Osteoblast (primary cell): ENCODE measurements around the gene PIWIL4. TPM values are rescaled to one million over a fixed set of nuclear protein-coding genes. Genes with fewer than 3 reads are reported as not detected.

ENCODE experiments used
- DNase-seq: peaks from one replicate; pipeline ENCODE4 v3.0.0; 2011; ENCODE audit warnings: low spot score, mixed read lengths; ENCODE audit not compliant: insufficient read length; ENCODE audit errors: missing footprints
- H2AFZ ChIP-seq: 2 replicates; pipeline ENCODE4 v1.6.0; 2011; ENCODE audit warnings: mild to moderate bottlenecking, low read length
- H3K27ac ChIP-seq: 2 replicates; pipeline ENCODE4 v1.5.1; 2011; ENCODE audit warnings: mild to moderate bottlenecking, low read depth, low read length, moderate library complexity
- H3K27me3 ChIP-seq: 2 replicates; pipeline ENCODE4 v1.6.0; 2012; ENCODE audit warnings: mild to moderate bottlenecking, control low read depth, inconsistent platforms, low read length, moderate library complexity; ENCODE audit not compliant: insufficient read depth
- H3K36me3 ChIP-seq: 2 replicates; pipeline ENCODE4 v1.5.1; 2011; ENCODE audit warnings: mild to moderate bottlenecking, low read length, control low read depth, moderate library complexity; ENCODE audit not compliant: insufficient read depth
- H3K4me1 ChIP-seq: 2 replicates; pipeline ENCODE4 v1.5.1; 2011; ENCODE audit warnings: mild to moderate bottlenecking, low read length, control low read depth, moderate library complexity; ENCODE audit not compliant: insufficient read depth
- H3K4me2 ChIP-seq: 2 replicates; pipeline ENCODE4 v1.6.0; 2011; ENCODE audit warnings: mild to moderate bottlenecking, low read length; ENCODE audit not compliant: insufficient read depth
- H3K4me3 ChIP-seq: fragments of 200-600 bp; sonication (generic); 3 replicates; pipeline ENCODE4 v1.5.1; 2012; ENCODE audit warnings: mild to moderate bottlenecking, low read length, inconsistent platforms; ENCODE audit not compliant: insufficient read depth
- H3K79me2 ChIP-seq: 2 replicates; pipeline ENCODE4 v1.6.0; 2012; ENCODE audit warnings: mild to moderate bottlenecking, low read length, control low read depth, inconsistent platforms; ENCODE audit not compliant: insufficient read depth
- H3K9me3 ChIP-seq: 2 replicates; pipeline ENCODE4 v1.5.1; 2011; ENCODE audit warnings: low read depth, low read length, control low read depth
- H4K20me1 ChIP-seq: 2 replicates; pipeline ENCODE4 v1.6.0; 2012; ENCODE audit warnings: mild to moderate bottlenecking, low read length, control low read depth; ENCODE audit not compliant: insufficient read depth
- total RNA-seq: library from RNA; depleted of rRNA; stranded (reverse); fragments of >200 nt; gene quantifications from 2 replicates; pipeline ENCODE4 v1.2.3, GENCODE V29; 2012
- TF ChIP-seq, protein P1 (sequence below): IDR thresholded peaks from 2 replicates; pipeline ENCODE4 v1.5.1; 2011; ENCODE audit warnings: mild to moderate bottlenecking, low read depth, low read length, moderate library complexity; ENCODE audit errors: extremely low read depth

Gene PIWIL4
- total RNA-seq, 1 donor, result 1.8 TPM

DNA sequence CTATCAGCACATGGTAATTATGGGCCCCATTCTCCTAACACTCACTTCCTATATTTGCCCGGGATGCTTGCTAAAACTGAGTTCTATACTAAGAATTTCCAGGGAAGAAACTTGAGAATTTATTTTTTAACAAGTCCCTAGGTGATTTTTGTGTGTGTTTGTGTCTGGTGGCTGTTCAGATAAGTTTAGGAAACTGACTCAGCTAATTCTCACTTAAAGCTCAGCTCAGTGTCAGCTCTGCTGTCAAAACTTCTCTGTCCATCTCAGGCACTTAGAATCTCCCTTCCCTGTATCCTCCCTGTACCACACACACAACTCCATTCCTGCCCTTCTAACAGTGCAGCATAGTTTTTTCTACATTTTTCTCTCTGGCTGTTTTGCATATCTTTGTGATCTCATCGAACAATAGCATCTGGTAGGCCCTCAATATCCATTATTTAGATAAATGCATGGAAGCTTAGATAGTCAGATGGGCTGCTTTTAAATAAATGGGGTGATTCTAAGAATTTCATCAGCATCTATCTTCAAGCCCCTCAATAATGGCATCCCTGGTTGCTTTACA, 69.3 kb downstream of the PIWIL4 start:
- H3K9me3 ChIP-seq, result no peaks in the 10 kb centered on the region
- no peak overlapping the region for H3K4me3 ChIP-seq
- H3K36me3 ChIP-seq, result no peaks in the 10 kb centered on the region
- peaks cover 13% of the 10 kb centered on the region for H3K4me1 ChIP-seq
- H3K79me2 ChIP-seq, result no peaks in the 10 kb centered on the region
- H2AFZ ChIP-seq, result no peak overlapping the region
- TF ChIP-seq, protein P1, sequence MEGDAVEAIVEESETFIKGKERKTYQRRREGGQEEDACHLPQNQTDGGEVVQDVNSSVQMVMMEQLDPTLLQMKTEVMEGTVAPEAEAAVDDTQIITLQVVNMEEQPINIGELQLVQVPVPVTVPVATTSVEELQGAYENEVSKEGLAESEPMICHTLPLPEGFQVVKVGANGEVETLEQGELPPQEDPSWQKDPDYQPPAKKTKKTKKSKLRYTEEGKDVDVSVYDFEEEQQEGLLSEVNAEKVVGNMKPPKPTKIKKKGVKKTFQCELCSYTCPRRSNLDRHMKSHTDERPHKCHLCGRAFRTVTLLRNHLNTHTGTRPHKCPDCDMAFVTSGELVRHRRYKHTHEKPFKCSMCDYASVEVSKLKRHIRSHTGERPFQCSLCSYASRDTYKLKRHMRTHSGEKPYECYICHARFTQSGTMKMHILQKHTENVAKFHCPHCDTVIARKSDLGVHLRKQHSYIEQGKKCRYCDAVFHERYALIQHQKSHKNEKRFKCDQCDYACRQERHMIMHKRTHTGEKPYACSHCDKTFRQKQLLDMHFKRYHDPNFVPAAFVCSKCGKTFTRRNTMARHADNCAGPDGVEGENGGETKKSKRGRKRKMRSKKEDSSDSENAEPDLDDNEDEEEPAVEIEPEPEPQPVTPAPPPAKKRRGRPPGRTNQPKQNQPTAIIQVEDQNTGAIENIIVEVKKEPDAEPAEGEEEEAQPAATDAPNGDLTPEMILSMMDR, result no peak
- no peaks in the 10 kb centered on the region for H3K27me3 ChIP-seq
- H4K20me1 ChIP-seq, result no peaks in the 10 kb centered on the region
- no peak overlapping the region for H3K4me2 ChIP-seq
- H3K27ac ChIP-seq, result no peak overlapping the region
- no peak for DNase-seq

DNA sequence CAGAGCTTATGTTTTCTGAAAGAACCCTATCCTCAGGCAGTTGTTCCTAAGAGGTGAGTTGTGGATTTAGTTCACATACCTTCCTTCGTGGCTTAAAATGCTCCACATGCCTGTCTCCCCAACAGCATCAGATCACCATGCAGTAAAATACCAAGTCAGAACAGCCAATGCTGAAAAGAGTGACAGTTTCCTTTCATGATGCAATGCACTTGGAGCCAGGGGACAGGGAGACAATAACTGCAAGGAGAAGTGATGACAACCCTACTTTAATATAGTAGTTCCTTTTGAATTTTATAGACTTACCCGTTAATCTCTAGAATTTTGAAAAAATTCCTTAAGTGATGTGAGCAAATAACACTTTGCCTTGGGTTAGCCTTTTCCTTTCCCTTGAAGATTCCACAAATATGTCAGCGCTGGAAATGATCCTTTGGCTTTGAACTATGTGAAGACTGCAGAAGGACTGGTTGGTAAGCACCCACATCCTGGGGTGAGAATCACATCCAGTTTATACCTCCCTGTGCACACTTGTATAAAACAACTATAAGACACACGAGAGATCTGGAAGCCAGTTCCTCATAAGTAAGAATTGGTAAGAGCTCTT, 71.2 kb downstream of the PIWIL4 start:
- Histone ChIP-seq H3K27ac (peak overlapping the region; percentile 9), H2AFZ (peak overlapping the region; percentile 84), H3K4me3 (peak overlapping the region; percentile 43), H4K20me1 (no peaks in the 10 kb centered on the region), H3K9me3 (no peaks in the 10 kb centered on the region), H3K79me2 (no peaks in the 10 kb centered on the region), H3K27me3 (no peaks in the 10 kb centered on the region), H3K4me1 (peaks cover 13% of the 10 kb centered on the region), H3K4me2 (peak overlapping the region; percentile 64), H3K36me3 (no peaks in the 10 kb centered on the region)
- TF ChIP-seq, protein P1, result no peak
- DNase-seq, result no peak

DNA sequence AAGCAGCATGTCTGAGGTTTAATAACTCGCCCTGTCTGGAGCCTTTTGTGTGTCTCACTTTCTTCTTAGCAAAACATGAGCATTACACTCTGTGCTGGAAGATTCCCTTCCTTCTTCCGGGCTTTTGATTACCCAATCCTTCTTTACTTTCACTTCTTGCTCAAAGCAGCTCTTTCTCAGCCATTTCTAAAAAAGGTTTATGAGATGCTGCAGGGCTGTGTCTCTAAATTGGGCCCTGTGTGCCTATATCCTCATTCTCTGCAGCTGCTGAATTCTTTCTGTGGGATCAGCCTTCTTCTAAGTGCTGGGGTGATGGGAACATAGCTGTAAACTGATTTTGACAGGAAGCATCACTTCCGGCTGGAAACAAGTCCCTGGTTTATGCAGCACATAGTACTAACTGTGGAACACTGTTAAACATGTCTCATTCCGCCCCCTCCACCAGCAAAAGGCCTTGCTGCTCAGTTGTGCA, 71.8 kb downstream of the PIWIL4 start:
- H3K4me2 ChIP-seq, result peak overlapping the region; percentile 64
- H3K4me3 ChIP-seq, result peak overlapping the region; percentile 43
- DNase-seq, result no peak
- H3K27me3 ChIP-seq, result no peaks in the 10 kb centered on the region
- no peaks in the 10 kb centered on the region for H3K79me2 ChIP-seq
- peak overlapping the region; percentile 84 for H2AFZ ChIP-seq
- H3K27ac ChIP-seq, result peak overlapping the region; percentile 9
- H3K36me3 ChIP-seq, result no peaks in the 10 kb centered on the region
- H4K20me1 ChIP-seq, result no peaks in the 10 kb centered on the region
- H3K9me3 ChIP-seq, result no peaks in the 10 kb centered on the region
- peaks cover 13% of the 10 kb centered on the region for H3K4me1 ChIP-seq
- TF ChIP-seq, protein P1, result no peak

DNA sequence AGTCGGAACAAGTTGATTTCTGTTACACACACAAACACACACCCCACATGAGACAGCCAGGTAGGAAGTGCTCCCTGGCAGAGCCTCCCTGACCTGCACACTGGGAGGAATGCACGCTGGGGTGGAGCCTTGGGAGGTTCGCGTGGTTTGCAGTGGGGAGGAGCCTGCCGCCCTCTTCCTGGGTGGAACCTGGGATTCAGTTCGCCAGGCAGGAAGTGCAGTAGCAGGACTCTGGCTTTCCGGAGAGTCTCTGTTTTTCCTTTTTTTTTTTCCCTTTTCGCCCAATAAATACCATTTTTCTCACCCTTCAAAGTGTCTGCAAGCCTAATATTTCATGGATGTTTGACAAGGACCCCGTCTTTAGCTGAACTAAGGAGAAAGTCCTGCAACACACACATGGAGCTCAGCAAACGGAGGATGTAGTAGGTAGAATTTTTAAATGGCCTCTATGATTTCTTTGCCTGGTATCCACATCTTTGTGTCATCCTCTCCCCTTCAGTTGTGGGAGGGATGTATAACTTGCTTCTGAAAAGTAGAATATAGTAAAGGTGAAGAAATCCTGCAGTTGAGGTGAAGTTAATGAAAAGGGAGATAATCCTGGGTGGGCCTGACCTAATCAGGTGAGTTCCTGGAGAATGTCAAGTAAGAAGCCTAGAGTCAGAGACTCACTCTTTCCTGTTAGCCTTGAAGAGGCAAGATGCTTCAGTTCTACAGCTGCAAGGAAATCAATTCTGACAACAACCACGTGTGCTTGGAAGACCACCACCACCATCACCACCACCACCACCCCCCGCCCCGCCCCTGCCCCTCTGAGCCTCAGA, 72.9 kb downstream of the PIWIL4 start:
- Histone ChIP-seq H3K4me2 (no peak overlapping the region), H3K79me2 (no peaks in the 10 kb centered on the region), H3K9me3 (no peaks in the 10 kb centered on the region), H3K27ac (no peak overlapping the region), H3K36me3 (no peaks in the 10 kb centered on the region), H3K4me3 (no peak overlapping the region), H2AFZ (no peak overlapping the region), H3K4me1 (peaks cover 13% of the 10 kb centered on the region), H4K20me1 (no peaks in the 10 kb centered on the region), H3K27me3 (no peaks in the 10 kb centered on the region)
- no peak for DNase-seq
- TF ChIP-seq, protein P1, result no peak
